Fibroblast of pulmonary artery (primary cell): Measurements from ENCODE around the gene HIPK1.
A peak's percentile ranks its signal among the peaks of the same experiment; 100 is the strongest.
"Not testable (repeated sequence)": the region's sequence is repeated elsewhere in the genome, so short reads cannot be mapped to it uniquely, and the experiment has no call there.

Experiments
- DNase-seq: peaks from one replicate; pipeline ENCODE4 v3.0.0-alpha.2; 2010; ENCODE audit warnings: low read depth
- H3K4me3 ChIP-seq: replicated peaks from 2 replicates; pipeline ENCODE4 v1.5.1; 2011; ENCODE audit warnings: low read depth, mild to moderate bottlenecking, control low read depth, low read length, moderate library complexity
- TF ChIP-seq, protein P1 (sequence below): IDR thresholded peaks from 2 replicates; pipeline ENCODE4 v1.5.1; 2011; ENCODE audit warnings: mild to moderate bottlenecking, control low read depth, low read length, inconsistent platforms; ENCODE audit errors: missing control alignments

HIPK1 gene

DNA sequence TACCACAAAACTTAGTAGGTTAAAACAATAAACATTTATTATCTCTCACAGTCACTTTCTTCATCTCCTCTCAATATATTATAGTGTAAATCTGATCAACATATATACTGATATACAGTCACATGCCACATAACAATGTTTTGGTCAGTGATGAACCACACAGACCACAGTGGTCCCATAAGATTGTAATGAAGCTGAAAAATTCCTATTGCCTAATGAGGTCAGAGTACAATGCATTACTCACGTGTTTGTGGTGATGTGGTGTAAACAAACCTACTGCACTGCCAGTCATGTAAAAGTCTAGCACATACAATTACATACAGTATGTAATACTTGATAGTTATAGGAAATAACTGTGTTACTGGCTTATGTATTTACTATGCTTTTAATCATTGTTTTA, 80.3 kb downstream of the HIPK1 start:
- DNase-seq, result peak; percentile 53
- no peak overlapping the region for H3K4me3 ChIP-seq
- TF ChIP-seq, protein P1, sequence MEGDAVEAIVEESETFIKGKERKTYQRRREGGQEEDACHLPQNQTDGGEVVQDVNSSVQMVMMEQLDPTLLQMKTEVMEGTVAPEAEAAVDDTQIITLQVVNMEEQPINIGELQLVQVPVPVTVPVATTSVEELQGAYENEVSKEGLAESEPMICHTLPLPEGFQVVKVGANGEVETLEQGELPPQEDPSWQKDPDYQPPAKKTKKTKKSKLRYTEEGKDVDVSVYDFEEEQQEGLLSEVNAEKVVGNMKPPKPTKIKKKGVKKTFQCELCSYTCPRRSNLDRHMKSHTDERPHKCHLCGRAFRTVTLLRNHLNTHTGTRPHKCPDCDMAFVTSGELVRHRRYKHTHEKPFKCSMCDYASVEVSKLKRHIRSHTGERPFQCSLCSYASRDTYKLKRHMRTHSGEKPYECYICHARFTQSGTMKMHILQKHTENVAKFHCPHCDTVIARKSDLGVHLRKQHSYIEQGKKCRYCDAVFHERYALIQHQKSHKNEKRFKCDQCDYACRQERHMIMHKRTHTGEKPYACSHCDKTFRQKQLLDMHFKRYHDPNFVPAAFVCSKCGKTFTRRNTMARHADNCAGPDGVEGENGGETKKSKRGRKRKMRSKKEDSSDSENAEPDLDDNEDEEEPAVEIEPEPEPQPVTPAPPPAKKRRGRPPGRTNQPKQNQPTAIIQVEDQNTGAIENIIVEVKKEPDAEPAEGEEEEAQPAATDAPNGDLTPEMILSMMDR, result no peak

DNA sequence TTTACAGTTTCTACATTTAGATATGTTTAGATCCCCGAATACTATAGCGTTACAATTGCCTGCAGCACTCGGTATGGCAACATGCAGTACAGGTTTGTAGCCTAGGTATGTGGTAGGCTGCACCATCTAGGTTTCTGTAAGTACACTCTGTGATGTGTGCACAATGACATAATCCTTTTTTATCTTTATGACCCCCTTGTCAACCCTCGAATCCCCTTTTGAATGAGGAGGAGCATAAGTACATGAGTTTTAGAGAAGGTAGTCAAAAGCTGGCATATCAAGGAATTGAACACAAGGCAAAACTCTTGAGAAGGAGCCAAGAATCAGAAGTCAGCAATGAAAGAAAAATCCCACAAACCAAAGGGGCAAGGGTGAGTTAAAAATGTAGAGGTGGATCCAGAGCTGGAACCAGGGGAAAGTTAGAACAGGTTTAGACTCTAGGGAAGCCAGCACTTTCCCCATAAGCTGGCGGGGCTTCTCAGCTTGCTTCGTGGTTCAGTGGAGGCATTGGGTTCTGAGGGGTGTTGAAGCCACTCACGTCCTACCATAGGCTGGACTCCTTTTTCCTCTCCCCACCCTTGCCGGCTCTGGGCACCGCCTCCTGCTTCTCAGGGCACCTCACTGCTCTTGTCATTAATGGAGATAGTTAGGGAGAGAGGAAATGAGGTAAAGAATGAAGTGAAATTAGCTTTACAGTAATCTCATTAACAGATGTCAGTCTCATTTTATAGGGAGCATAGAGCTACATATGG, 81.5 kb downstream of the HIPK1 start:
- TF ChIP-seq, protein P1, result no peak
- DNase-seq, result no peak
- H3K4me3 ChIP-seq, result no peak overlapping the region

DNA sequence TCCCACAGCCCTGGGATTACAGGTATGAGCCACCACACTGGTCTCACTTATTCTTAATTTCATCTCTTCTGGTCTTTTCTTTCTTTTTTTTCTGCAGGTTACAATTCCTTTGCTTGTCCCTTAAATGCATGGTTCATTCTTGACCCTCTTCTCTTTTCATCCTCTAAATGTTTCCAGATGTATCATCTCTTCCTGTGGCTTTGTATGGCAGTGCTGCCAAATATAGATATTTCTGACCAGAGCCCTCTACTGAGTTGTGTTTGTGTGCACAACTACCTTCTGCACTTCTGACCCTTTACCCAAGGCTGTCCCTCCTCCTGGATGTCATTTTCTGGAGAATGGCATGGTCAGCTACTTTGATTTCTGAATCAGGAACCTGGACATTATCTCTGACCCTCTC, 82.7 kb downstream of the HIPK1 start:
- TF ChIP-seq, protein P1, result no peak
- H3K4me3 ChIP-seq, result no peak overlapping the region
- DNase-seq, result no peak

DNA sequence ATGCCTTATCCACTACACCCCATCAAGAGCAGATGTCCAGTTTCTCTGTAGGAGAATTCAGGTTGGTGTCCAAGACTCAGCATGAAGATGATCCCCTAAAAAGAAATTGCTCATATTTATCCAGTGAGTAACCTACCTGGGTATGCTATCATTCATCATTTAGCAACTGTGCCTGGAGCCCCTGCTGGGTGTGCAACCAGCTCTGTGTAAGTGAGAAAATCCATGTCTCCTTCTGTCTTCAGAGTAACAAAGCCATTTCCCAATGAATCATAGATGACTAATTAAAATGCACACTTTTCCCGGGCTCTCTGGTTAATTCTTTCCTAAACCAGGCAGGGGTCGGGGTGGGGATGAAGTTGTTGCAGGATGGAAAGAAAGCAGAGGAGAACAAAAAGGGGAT, 86.0 kb downstream of the HIPK1 start:
- H3K4me3 ChIP-seq, result no peak overlapping the region
- TF ChIP-seq, protein P1, result no peak
- no peak for DNase-seq

DNA sequence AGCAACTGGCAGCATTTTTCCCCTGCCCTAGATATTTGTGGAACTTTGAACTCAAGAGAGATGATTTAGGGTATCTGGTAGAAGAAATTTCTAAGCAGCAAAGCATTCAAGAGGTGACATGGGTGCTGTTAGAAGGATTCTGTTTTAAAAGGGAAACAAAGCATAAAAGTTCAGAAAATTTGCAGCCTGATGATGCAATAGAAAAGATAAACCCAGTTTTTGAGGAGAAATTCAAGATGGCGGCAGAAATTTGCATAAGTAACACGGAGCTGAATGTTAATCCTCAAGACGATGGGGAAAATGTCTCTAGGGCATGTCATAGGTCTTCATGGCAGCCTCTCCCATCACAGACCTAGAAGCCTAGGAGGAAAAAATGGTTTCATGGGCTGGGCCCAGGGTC, 90.6 kb downstream of the HIPK1 start:
- DNase-seq, H3K4me3 ChIP-seq: not testable (repeated sequence)

DNA sequence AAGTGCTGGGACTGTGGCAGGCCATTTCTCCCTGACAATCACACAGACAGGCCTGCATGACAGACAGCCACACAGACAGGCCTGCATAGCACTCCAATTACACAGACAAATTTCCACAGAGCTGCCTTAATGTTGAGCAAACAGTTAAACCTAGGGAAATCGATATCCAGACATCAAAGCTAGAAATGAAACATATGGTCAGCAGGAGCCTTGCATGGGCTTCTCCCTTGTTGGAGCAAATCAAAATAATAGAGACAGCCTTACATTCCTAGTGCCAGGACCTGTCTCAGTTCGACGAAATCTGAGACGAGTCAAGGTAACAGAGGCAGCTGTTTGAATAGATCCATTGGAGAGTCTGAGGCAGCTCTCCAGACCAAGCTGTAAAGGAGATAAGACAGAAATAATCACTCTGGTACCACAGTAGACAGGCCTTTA, 92.6 kb downstream of the HIPK1 start:
- no peak for DNase-seq
- TF ChIP-seq, protein P1, result no peak
- no peak overlapping the region for H3K4me3 ChIP-seq

DNA sequence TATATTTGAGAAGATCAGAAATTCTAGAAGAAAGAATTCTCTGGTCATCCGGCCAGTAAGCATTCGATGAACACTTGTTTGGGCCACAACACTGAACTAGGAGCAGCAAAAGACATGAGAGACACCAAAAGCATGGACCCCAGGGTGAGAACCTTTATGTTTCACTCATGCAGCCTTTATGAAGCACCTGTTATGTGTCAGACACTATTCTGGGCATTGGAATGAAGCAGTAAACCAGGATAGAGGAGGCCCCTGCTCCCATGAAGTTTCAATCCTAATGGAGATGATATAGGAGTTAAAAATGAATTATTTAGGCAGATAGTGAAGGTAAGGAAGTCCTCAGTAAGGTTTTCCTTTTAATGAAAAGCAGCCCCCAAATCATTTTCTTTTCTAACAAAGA, 93.8 kb downstream of the HIPK1 start:
- no peak for DNase-seq
- TF ChIP-seq, protein P1, result no peak
- no peak overlapping the region for H3K4me3 ChIP-seq
